Mesothelial cell of epicardium (in vitro differentiated cells): ENCODE measurements around the gene SHC1. TPM values are rescaled to one million over a fixed set of nuclear protein-coding genes. Genes with fewer than 3 reads are reported as not detected.

Source experiments
- DNase-seq, 2 experiments: peaks; one replicate each; pipeline ENCODE4 v3.0.0; 2021; ENCODE audit warnings: low spot score in 2 of 2; ENCODE audit not compliant: unreplicated experiment in 2 of 2
- H3K27ac Mint-ChIP-seq: 2 replicates; pipeline ENCODE4 v1.8.0; 2021; ENCODE audit warnings: mixed read lengths
- H3K27me3 Mint-ChIP-seq: 2 replicates; pipeline ENCODE4 v1.8.0; 2021; ENCODE audit warnings: low read depth, mixed read lengths
- H3K36me3 Mint-ChIP-seq: 2 replicates; pipeline ENCODE4 v1.8.0; 2021; ENCODE audit warnings: mixed read lengths
- H3K4me1 Mint-ChIP-seq: 2 replicates; pipeline ENCODE4 v1.8.0; 2021; ENCODE audit warnings: mixed read lengths
- H3K4me3 Mint-ChIP-seq: 2 replicates; pipeline ENCODE4 v1.8.0; 2021; ENCODE audit warnings: mild to moderate bottlenecking, moderate library complexity, mixed read lengths
- H3K9me3 Mint-ChIP-seq: 2 replicates; pipeline ENCODE4 v1.8.0; 2021; ENCODE audit warnings: mixed read lengths
- total RNA-seq: library from RNA; stranded (reverse); gene quantifications from 3 replicates; pipeline ENCODE4 v1.2.1, GENCODE V29; 2021
- TF ChIP-seq, protein P1 (sequence below): fragments of 200-600 bp; sonication (generic); IDR thresholded peaks from one replicate; pipeline ENCODE4 v1.5.0; 2021; ENCODE audit warnings: antibody characterized with exemption; ENCODE audit not compliant: unreplicated experiment

SHC1 gene
- total RNA-seq, 1 donor from 2014 or later = 115 TPM

DNA sequence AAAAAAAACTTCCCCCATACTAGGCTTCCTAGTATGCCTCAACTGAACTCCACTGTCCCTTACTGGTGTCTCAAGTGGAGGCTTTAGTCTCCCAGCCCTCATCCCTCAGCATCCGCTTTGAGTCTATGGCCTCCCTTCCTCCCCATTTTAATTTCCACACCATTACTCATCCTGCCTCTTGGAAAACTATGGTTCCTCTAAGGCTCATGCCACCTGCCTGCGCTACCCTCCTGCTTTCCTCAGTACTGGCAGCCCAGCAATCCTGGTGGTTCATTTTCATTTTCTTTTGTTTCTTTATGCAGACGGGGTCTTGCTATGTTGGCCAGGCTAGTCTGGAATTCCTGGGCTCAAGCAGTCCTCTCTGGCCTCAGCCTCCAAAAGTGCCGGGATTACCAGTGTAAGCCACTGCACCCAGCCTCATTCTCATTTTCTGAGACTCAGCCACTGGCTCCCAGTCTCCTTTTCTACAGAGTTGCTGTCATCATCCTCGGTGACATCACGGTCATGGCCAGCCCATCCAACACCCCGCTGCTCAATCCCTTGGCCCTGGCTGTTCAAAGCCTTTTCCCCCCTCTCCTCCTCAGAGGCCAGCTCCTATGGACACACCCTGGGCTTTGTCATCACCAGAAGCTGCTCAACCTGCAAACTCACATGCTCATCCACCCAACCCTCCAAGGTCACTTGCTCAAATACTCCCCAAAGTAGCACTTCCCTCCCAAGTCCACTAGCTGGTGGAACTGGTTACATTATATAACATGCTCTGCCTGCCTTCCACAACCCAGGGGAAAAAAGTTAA lies 31.7 kb downstream of the SHC1 start:
- TF ChIP-seq, protein P1, sequence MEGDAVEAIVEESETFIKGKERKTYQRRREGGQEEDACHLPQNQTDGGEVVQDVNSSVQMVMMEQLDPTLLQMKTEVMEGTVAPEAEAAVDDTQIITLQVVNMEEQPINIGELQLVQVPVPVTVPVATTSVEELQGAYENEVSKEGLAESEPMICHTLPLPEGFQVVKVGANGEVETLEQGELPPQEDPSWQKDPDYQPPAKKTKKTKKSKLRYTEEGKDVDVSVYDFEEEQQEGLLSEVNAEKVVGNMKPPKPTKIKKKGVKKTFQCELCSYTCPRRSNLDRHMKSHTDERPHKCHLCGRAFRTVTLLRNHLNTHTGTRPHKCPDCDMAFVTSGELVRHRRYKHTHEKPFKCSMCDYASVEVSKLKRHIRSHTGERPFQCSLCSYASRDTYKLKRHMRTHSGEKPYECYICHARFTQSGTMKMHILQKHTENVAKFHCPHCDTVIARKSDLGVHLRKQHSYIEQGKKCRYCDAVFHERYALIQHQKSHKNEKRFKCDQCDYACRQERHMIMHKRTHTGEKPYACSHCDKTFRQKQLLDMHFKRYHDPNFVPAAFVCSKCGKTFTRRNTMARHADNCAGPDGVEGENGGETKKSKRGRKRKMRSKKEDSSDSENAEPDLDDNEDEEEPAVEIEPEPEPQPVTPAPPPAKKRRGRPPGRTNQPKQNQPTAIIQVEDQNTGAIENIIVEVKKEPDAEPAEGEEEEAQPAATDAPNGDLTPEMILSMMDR = no peak
- H3K4me1 Mint-ChIP-seq = peaks cover 30% of the 10 kb centered on the region

DNA sequence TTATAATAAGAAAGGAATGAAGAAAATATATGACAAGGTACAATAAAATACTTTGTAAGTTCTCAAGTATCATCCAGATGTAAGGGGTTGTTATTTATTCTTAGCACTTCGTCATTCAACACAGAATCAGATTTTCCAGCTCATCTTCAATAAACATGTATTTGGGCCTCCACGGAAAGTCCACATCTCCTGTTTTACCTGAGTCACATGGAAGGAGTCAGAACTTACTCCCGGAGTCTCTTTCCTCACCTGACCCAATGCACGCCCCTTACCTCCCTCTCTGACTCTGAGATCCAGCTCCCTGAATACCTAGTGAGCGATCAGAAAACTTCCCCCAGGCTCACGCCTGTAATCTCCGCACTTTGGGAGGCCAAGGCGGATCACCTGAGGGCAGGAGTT lies 32.6 kb downstream of the SHC1 start:
- peak overlapping the region; percentile 99 for H3K27ac Mint-ChIP-seq
- peaks cover 27% of the 10 kb centered on the region for H3K4me1 Mint-ChIP-seq
- H3K36me3 Mint-ChIP-seq = no peaks in the 10 kb centered on the region
- peak overlapping the region; percentile 87 for H3K4me3 Mint-ChIP-seq
- H3K9me3 Mint-ChIP-seq = no peaks in the 10 kb centered on the region
- TF ChIP-seq, protein P1 = no peak
- DNase-seq = no peak
- no peaks in the 10 kb centered on the region for H3K27me3 Mint-ChIP-seq

More for the DNA sequence above, 31.7 kb downstream of the SHC1 start:
- DNase-seq = no peak
- H3K9me3 Mint-ChIP-seq = no peaks in the 10 kb centered on the region
- peak overlapping the region; percentile 27 for H3K4me3 Mint-ChIP-seq
- H3K27me3 Mint-ChIP-seq = no peaks in the 10 kb centered on the region
- peak overlapping the region; percentile 73 for H3K27ac Mint-ChIP-seq
- H3K36me3 Mint-ChIP-seq = no peaks in the 10 kb centered on the region

DNA sequence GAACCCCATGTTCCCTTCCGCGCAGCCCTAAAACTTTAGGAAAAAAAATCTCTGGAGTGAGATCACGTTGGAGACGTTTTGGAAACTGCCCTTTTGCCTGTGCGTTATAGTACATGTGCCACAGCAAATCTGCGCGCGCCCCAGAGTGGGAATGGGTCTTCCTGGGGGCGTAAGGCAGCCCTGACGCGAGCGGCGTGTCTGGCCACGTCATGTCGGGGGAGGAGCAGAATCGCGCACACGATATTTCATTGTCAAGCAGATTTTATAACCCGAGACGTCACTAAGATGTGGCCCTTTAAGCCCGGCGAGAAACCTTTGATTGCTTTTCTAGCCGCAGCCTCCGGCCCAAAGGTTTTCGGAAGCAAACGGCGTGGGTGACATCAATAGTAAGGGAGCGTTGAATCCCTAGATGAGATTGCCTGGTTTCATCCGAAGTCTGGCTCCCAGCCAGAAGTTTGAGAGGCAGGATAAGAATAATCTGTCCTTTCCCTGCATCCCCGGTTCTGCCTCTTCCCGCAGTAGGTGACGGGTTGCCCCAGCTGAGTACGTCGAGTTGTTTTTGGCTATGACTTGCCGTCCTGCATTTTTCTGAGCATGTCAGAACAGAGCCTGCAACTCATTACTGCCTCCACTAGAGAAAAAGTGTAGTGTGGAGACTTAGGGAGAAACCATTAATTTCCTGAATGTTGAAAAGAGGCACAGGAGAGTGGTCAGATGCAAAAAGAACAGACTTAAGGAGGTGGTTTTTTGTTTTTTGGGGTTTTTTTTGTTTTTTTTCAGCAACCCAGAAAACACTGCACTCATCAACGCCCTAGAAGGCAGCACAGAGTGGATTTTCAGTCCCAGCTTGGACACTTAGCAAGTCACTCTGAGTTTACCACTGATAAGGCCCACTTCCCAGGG lies 33.2 kb downstream of the SHC1 start:
- peak overlapping the region; percentile 87 for H3K4me3 Mint-ChIP-seq
- peak; percentile 64 to 86 for DNase-seq
- TF ChIP-seq, protein P1 = no peak
- no peaks in the 10 kb centered on the region for H3K27me3 Mint-ChIP-seq
- H3K36me3 Mint-ChIP-seq = no peaks in the 10 kb centered on the region
- no peaks in the 10 kb centered on the region for H3K9me3 Mint-ChIP-seq
- H3K27ac Mint-ChIP-seq = peak overlapping the region; percentile 99
- H3K4me1 Mint-ChIP-seq = peaks cover 27% of the 10 kb centered on the region

DNA sequence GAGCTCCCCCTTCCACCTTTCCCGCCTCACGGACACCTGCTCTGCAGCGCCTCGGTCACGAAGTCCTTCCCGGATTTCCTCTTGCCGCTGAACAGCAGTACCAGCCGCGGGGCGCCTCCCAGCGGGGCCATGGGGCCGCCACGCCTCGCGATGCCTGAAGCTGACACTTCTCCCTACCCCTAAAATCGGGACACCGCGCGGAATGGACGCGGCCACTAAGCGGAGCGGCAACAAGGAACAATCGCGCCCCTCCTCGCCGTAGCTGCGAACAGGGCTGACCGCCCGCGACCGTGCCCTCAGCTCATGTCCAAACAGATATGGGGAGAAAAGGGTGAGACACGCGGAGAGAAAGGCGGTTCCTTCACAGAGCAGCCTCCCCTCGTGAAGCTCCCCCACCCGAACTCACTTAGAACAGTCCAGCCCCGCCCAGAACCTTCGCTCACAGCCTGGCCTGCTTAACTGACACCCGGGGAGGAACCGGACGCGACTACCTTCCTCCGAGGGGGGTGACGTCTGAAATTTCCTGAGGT lies 33.9 kb downstream of the SHC1 start, which contains the start of gene PMVK:
Gene PMVK (minus strand): TSS at position 165 of the 530 bp plus-strand sequence. CDS start 34 bp downstream, at position 131.
- TF ChIP-seq, protein P1 = no peak
- Mint-ChIP-seq H3K27ac (peak within 1 kb of the TSS; percentile 99), H3K4me1 (peaks cover 27% of the 10 kb centered on the region), H3K9me3 (no peaks in the 10 kb centered on the region), H3K36me3 (no peaks in the 10 kb centered on the region), H3K27me3 (no peaks in the 10 kb centered on the region), H3K4me3 (peak within 1 kb of the TSS; percentile 87)
- DNase-seq = peak; percentile 84 to 87

DNA sequence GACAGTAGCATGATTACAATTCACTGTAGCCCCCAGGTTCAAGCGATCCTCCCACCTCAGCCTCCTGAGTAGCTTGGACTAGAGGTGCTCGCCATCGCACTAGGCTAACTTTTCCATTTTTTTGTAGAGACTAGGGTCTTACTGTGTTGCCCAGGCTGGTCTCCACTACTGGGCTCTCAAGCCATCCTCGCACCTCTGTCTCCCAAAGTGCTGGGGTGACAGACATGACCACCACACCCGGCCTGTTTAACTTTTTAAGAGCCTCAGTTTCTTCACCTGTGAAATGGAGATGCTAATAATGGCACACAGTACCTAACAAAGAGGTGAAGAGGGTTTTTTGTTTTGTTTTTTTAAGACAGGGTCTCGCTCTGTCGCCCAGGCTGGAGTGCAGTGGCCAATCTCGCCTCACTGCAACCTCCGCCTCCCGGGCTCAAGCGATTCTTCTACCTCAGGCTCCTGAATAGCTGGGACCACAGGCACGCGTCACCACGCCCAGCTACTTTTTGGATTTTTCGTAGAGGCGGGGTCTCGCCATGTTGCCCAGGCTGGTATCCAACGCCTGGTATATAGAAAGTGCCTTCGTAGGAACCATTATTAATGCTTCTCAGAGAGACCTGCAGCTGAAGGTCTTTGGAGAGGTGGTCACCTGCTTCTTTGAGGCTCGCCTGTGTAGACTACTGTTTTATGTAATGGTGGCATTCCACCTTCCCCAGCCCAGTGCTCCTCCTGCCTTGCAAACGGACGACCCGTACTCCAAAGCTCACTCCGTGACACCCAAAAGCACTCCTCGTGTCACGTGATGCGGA lies 34.6 kb downstream of the SHC1 start:
- Mint-ChIP-seq H3K4me1 (peaks cover 23% of the 10 kb centered on the region), H3K27ac (peak overlapping the region; percentile 99), H3K9me3 (no peaks in the 10 kb centered on the region), H3K4me3 (peak overlapping the region; percentile 87), H3K27me3 (no peaks in the 10 kb centered on the region), H3K36me3 (no peaks in the 10 kb centered on the region)
- DNase-seq = no peak
- TF ChIP-seq, protein P1 = no peak
